Skin of body (tissue), 2 donors: ENCODE measurements around the gene EIF4E. TPM values are rescaled to one million over a fixed set of nuclear protein-coding genes. Genes with fewer than 3 reads are reported as not detected.
"Not testable (repeated sequence)": the region's sequence is repeated elsewhere in the genome, so short reads cannot be mapped to it uniquely, and the experiment has no call there.

Experiments
- DNase-seq: peaks from one replicate; lab custom pipeline; 2025; lab: John Stamatoyannopoulos, UW
- total RNA-seq: library from RNA; depleted of rRNA; stranded (reverse); fragments of >200 nt; gene quantifications from one replicate; pipeline ENCODE4 v1.2.3, GENCODE V29; 2014

EIF4E gene
- total RNA-seq, 1 donor from 2014 or later: 125 TPM

DNA sequence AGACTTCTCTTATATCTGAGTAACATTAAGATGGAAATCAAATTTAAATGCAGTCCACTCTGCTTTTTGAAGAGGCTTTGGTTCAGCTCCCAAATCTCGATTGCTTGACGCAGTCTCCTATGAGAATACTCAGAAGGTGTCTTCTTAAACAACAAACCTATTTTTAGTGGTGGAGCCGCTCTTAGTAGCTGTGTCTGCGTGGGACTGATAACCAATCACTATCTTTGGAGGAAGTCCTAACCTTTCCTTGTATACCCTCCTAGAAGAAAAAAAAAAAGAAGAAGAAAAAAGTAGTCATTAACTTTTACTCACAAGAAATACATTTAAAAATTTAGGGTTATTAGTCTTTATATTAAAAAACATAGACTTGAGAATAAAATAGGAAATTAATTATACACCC, 48.0 kb downstream of the EIF4E start:
- DNase-seq: not testable (repeated sequence)

DNA sequence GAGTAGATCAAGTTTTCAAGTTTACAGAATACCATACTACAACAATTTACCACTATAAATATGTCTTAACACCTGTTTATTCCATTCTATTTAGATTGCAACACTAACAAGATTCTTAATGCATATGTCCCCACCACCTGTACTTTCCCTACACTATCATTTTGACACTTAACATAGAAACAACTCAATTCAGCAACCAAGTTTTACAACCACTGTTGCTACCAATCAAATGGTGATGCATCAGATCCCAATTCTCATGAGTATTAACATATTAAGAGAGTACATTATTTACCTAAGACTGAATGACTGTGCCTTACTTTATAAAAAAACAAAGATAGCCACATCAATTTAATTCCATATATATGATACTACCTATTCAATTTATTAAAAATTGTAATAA, 49.4 kb downstream of the EIF4E start:
- no peak for DNase-seq

DNA sequence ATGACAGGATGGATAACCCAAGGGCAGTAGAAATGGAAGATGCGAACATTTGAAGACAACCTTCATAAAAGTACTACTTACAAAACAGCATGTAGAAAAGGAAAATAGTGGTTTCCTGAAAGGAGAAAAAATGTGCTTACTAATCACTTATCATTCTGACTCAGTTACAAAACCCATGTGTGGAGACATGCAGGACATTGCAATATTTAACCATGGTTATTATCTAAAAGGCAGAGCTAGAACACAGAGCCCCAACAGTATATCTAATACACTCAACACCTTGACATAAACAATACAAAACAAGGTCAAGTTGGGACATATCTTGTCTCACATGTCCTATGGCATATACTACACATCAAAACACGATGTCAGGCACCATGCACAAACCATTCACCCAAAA, 55.9 kb downstream of the EIF4E start:
- DNase-seq: no peak

DNA sequence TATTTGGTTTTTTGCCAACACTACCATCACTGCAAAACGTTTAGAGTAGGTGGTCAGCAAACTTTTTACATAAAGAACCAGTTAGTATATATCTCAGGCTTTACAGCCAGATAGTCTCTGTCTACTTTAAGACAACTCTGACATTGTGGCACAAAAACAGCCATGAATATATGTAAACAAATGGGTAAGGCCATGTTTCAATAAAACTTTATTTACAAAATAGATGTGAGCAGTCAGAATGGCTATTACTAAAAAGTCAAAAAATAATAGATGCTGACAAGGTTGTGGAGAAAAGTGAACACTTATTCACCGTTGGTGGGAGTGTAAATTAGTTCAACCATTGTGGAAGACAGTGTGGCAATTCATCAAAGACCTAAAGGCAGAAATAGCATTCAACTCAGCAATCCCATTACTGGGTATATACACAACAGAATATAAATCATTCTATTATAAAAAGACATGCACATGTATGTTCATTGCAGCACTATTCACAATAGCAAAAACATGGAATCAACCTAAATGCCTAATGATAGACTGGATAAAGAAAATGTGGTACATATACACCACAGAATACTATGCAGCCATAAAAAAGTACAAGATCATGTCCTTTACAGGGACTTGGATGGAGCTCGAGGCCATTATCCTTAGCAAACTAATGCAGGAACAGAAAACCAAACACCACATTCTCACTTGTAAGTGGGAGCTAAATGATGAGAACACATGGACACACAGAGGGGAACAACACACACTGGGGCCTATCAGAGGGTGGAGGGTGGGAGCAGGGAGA, 56.6 kb downstream of the EIF4E start:
- not testable (repeated sequence) for DNase-seq

DNA sequence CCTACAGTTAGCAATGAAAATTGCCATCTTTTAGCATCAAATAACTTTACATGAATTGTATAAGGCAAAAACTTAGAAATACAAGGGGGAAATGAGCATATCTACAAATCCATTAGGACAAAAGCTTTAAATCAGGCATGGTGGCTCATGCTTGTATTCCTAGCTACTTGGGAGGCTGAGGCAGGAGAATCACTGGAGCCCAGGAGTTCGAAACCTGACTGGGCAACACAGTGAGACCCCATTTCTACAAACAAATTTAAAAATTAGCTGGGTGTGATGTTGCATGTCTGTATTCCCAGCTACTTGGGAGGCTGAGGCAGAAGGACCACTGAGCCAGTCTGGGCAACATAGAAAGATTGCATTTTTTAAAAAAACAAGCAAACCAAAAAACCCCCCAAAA, 61.3 kb downstream of the EIF4E start:
- no peak for DNase-seq

DNA sequence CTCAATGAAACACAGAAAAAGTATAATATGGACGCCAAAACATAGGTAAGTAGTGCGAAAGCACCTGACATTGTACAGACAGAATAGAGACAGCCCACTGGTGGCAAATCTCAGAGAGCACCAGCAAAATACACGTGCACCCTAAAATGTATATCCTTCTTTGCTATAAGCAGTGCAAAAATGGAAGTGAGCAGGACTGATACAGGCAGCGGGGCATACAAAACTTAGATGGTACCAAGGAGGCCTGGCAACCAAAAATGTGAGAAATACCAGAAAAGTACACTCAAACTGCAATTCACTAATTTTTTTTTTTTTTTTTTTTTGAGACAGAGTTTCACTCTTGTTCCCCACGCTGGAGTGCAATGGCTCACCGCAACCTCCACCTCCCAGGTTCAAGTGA, 63.9 kb downstream of the EIF4E start:
- DNase-seq: no peak

DNA sequence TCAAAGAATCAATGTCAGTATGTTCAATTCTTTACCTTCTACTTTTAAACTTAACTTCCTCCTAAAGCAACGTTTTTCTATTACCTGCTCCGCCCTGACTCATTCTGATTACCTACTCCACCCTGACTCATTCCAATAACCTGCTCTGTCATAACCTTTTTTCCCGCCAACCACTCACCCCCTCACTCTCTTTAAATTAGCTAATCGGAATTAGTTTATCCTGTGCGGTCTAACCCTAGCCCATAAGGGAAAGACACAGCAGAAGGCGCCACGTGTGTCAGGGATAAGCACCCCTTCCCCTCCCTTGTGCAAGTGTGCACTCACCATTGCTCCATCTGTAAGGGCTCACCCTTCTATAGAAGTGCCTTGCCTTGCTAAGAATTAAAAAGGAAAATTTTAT, 64.4 kb downstream of the EIF4E start:
- no peak for DNase-seq

DNA sequence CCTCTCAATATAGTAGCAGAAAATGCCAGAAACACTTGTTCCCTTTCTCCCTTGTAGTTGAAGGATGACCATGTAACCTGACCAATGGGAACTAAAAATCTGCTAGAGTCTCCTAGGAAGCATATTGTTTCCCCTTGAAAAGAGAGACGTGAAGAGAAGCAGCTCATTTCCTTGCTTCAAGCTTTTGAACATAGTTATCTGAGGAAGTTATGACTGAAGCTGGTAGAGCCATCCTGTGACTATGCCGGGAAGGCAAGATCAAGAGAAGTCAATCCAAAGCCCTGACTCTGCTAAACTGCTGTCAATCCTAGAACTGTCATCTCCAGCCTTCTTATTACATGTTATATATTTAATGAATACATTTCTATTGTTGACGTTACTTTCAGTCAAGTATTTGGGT, 66.6 kb downstream of the EIF4E start:
- DNase-seq: no peak

DNA sequence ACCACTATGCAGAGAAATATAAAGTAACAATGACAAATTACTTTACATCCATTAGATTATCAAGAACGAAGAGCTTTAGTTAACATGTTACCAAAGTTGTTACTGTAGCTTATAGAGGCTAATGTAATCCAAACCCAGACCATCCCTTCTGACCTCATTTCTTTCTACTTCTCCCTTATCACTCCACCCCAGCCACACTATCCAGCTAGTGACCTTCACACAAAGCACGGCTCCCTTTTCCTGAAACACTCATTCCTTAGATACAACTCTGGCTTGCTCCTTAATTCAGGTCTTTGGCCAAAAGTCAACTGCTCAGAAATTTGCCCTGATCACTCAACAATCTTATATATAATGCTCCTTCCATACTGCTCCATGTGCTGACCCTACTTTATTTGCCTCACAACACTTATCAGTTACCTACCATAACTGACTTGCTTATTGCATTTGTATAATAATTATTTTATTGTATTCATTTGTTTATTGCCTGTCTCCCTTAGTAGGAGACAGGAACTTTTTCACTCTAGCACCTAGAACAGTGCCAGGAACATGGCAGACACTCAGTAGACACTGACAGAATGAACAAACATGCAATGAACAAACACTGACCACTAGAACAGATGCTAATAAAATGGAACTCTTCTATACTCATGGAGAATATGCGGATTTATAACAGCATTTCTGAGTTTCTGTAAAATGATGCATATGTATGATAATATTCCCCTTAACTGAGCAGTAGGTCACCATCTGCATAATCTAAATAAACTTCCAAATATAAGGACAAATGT, 67.6 kb downstream of the EIF4E start:
- no peak for DNase-seq

DNA sequence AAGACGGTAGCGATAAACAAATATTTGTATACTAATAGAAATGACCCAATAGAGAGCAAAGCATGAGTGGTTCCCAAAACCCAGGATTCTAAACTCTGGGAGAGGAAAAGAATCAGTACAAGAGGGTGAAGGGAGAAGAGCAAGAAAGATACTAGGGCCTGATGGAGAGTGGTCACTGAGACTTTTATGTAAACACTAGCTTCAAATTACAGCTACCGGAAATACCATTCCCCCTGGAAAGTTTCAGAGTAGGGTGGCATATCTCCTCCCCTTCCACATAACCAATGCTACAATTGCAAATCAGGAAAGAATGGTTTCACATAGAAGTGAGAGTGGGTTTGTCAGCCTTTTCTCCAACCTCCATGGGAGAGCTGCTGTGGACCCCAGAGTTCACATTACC, 77.1 kb downstream of the EIF4E start:
- no peak for DNase-seq

DNA sequence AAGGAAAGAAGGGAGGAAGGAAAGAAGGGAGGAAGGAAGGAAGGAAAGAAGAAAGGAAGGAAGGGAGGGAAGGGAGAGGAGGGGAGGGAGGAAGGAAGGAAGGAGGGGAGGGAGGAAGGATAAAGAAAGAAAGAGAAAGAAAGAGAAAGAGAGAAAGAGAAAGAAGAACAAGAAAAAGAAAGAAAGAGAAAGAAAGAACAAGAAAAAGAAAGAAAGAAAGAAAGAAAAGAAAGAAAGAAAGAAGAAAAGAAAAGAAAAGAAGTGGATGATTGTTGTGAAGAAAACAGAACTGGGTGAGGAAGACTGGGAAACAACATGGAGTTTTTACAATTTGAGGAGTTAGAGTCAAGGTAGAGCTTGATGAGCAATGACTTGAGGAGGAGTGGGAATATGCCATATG, 78.0 kb downstream of the EIF4E start:
- no peak for DNase-seq

DNA sequence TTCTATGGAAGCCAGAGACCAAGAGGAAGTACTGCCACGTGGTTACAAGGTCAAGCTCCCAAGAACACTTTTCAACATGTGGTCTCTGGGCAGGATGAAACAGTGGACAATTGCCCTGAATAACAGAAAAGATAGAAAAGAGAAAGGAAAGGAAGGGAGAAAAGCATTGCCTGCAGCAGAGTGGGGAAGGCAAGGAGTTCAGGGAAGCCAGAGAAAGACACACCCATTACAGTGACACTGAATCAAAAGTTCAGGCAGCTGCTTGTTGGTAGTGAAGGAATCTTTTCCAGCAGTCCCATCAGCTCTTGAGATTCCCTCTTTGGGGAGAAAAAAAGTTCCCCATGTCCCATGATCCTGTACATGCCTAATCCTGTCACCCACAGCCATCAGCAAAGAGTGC, 80.5 kb downstream of the EIF4E start:
- no peak for DNase-seq

DNA sequence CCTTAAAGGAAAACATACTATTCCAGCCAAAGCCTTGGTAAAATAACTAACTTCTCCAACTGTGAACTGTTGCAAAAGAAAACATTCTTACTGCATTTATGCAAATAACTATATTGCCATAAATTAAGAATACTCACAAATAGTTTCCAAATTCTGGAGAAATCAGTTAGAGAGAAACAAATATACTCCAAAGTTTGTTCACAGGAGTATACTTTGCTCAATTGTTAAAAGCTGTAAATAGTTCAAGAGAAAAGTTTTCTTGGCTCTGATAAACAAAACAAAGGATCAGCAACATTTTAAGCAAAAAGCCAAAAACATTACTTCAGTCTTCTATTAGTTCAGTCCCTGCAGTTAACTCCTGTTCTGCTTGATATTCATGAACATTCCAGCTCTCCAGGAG, 83.0 kb downstream of the EIF4E start:
- no peak for DNase-seq

DNA sequence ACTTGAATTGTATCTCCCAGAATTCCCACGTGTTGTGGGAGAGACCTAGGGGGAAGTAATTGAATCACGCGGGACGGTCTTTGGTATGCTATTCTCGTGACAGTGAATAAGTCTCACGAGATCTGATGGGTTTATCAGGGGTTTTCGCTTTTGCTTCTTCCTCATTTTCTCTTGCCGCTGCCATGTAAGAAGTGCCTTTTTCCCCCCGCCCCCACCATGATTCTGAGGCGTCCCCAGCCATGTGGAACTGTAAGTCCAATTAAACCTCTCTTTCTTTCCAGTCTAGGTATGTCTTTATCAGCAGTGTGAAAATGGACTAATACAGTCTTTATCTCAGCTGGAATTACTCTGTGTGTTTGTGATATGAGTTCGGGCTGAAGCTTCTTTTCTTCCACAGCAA, 86.0 kb downstream of the EIF4E start:
- DNase-seq: not testable (repeated sequence)

DNA sequence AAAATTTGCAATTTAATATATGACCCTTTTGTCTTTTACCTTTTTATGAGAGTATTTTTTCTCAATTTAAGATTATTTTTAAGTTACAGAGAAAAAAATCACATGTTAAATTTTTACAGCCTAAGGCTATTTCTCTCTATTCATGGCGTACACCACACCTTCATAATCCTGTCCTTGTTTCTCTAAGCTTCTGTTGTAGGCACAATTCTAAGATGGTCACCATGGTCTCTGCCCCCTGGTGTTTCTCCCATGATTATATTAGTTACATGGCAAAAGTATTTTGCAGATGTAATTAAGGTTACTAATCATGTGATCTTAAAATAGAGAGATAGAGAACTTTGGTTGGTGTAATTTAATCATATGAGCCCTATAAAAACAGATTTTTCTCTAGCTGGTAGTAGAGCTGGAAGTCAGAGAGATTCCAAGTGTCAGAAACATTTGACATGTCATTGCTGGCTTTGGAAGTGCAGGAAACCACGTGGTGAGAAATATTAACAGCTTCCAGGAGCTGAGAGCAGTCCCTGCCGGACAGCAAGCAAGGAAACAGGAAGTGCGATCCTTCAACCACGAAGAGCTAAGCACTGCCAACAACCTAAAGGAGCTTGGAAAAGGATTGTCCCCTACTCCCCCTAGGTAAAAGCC, 89.8 kb downstream of the EIF4E start:
- DNase-seq: no peak

DNA sequence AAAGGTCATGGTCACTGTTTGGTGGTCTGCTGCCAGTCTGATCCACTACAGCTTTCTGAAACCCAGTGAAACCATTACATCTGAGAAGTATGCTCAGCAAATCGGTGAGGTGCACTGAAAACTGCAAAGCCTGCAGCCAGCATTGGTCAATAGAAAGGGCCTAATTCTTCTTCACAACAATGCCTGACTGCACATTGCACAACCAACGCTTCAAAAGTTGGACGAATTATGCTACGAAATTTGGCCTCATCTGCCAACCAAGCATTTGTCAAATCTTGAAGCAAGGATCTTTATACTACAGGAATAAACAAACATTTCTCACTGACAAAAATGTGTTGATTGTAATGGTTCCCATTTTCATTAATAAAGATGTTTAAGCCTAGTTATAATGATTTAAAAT, 90.4 kb downstream of the EIF4E start:
- no peak for DNase-seq

DNA sequence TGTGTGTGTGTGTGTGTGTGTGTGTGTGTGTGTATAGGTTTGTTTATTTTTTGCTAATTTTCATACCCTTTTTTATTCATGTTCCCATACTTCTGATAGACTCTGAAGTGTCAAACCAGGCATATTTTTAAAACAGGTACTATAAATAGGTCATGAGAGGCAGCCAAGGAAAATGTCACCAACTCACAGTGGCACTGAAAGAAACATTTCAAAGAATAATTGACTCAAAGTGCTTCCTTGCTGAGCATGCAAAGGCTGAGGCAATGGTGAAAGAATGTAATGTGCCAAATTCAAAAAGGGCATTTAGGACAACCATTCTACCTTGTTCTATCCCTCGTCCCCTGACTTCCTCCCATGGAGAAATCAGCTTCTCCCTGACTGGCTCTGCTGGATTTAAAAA, 95.5 kb downstream of the EIF4E start:
- DNase-seq: no peak

DNA sequence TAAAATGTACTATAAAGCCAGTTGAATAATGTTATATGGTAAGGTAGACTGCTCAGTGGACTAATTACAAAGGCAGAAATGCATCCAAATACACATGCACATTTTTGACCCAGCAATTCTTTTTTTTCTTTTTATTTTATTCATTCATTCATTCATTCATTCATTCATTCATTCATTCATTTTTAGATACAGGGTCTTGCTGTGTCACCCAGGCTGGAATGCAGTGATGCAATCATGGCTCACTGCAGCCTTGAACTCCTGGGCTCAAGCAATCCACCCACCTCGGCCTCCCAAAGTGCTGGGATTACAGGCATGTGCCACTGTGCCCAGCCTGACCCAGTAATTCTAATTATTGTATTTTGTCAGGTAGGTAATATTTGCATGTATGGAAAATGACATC, 97.9 kb downstream of the EIF4E start:
- DNase-seq: not testable (repeated sequence)
